ENCODE data around the gene RAB20. TPM values are rescaled to one million over a fixed set of nuclear protein-coding genes. Genes with fewer than 3 reads are reported as not detected.
A peak's percentile ranks its signal among the peaks of the same experiment; 100 is the strongest.

The RAB20 gene
- total RNA-seq, 1 donor from 2014 or later = 8.2 TPM

- peaks cover 2% of the 10 kb centered on the region for H3K36me3 ChIP-seq (ENCODE audit: control insufficient read depth, insufficient read depth, low read length)
- no peaks in the 10 kb centered on the region for H3K27me3 ChIP-seq (ENCODE audit: control insufficient read depth, insufficient read depth, low read length)
- no peak overlapping the region for H3K4me3 ChIP-seq (ENCODE audit: low read depth, low read length)
- DNase-seq (ENCODE audit: low read depth) (no peak), FAIRE-seq (peak; percentile 87)
- TF ChIP-seq, protein P1, sequence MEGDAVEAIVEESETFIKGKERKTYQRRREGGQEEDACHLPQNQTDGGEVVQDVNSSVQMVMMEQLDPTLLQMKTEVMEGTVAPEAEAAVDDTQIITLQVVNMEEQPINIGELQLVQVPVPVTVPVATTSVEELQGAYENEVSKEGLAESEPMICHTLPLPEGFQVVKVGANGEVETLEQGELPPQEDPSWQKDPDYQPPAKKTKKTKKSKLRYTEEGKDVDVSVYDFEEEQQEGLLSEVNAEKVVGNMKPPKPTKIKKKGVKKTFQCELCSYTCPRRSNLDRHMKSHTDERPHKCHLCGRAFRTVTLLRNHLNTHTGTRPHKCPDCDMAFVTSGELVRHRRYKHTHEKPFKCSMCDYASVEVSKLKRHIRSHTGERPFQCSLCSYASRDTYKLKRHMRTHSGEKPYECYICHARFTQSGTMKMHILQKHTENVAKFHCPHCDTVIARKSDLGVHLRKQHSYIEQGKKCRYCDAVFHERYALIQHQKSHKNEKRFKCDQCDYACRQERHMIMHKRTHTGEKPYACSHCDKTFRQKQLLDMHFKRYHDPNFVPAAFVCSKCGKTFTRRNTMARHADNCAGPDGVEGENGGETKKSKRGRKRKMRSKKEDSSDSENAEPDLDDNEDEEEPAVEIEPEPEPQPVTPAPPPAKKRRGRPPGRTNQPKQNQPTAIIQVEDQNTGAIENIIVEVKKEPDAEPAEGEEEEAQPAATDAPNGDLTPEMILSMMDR (IDR thresholded peaks at IDR 0.05; ENCODE audit: insufficient read depth, low read length, severe bottlenecking) = no peak
Measured at GRCh38 chr13:110509478-110509926, 52.0 kb downstream of the RAB20 start.

DNA sequence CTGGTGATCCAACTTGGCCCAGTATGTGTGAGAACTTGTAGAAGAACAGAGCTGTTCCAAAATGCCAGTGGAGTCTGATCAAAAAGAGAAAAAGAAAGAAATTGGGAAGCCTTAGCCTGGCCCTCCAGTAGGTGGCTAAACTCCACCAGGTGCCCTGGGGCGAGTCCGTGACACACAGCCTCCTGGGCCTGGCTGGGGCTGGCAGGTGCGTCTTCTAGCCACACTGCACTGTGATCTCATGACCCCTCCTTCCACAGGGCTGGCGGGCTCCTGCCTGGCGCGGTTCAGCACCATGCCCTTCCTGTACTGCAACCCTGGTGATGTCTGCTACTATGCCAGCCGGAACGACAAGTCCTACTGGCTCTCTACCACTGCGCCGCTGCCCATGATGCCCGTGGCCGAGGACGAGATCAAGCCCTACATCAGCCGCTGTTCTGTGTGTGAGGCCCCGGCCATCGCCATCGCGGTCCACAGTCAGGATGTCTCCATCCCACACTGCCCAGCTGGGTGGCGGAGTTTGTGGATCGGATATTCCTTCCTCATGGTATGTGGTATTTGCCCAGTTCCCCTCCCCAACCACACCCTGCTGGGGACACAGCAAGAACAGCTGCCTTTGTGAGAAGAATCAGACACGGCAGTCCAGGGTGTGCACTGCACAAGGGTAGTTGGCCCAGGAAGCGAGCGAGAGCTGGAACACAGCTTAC is 53.7 kb downstream of the RAB20 start:
- Histone ChIP-seq H3K27me3 (ENCODE audit: control insufficient read depth, insufficient read depth, low read length) (no peaks in the 10 kb centered on the region), H3K4me3 (ENCODE audit: low read depth, low read length) (no peak overlapping the region), H3K36me3 (ENCODE audit: control insufficient read depth, insufficient read depth, low read length) (peaks cover 2% of the 10 kb centered on the region)
- DNase-seq (ENCODE audit: low read depth) = peak; percentile 6
- TF ChIP-seq, protein P1 (IDR thresholded peaks at IDR 0.05; ENCODE audit: insufficient read depth, low read length, severe bottlenecking) = peak; percentile 56
- peak; percentile 73 for FAIRE-seq

DNA sequence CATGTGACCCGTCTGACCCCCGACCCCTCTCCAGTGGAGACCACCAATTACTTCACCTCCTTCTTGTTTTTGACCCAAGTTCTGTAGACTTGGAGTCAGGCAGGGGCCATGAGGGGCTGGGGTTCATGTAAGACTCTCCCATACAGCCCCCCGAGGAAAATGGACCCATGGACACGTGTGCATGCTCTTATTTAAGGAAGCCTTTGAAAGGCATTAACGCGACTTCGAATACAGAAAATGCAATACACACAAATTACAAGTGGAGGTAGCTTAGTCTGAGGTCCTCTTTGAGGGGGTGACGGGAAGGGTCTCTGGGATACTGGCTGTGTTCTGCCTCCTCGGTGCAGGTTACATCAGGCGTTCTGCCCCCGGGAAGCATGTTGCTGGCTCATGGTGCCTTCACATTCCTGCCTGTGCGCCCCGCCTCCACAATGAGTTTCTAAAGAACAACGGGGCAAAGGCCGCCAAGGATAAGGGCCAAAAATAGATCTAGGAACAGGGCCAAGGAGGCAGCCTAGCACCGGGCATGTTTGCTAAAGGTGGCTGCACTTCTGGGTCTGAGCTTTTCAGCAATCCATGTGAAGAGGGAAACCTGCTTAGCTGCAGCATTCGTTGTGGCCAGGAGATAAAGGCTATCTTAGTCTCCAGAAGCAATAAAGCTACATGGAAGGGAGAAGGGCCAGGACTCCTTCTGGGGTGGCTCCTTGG is 54.5 kb downstream of the RAB20 start:
- no peak overlapping the region for H3K4me3 ChIP-seq (ENCODE audit: low read depth, low read length)
- FAIRE-seq (peak; percentile 81), DNase-seq (ENCODE audit: low read depth) (peak; percentile 71)
- TF ChIP-seq, protein P1 (IDR thresholded peaks at IDR 0.05; ENCODE audit: insufficient read depth, low read length, severe bottlenecking) = no peak
- H3K36me3 ChIP-seq (ENCODE audit: control insufficient read depth, insufficient read depth, low read length) = peaks cover 2% of the 10 kb centered on the region
- no peaks in the 10 kb centered on the region for H3K27me3 ChIP-seq (ENCODE audit: control insufficient read depth, insufficient read depth, low read length)

DNA sequence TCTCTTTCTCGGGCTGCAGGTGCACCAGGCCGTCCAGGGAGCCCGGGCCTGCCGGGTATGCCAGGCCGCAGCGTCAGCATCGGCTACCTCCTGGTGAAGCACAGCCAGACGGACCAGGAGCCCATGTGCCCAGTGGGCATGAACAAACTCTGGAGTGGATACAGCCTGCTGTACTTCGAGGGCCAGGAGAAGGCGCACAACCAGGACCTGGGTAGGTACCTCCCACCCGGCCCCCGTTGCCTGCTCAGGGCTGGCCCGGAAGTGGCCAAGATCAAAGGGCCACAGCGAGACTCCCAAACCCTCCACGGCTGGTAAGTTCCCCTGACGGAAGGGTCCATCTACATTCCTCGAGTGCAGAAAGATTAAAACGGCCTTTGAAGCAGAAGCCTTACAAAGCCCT is 55.1 kb downstream of the RAB20 start:
- FAIRE-seq (no peak), DNase-seq (ENCODE audit: low read depth) (no peak)
- Histone ChIP-seq H3K27me3 (ENCODE audit: control insufficient read depth, insufficient read depth, low read length) (no peaks in the 10 kb centered on the region), H3K36me3 (ENCODE audit: control insufficient read depth, insufficient read depth, low read length) (peaks cover 2% of the 10 kb centered on the region), H3K4me3 (ENCODE audit: low read depth, low read length) (no peak overlapping the region)
- TF ChIP-seq, protein P1 (IDR thresholded peaks at IDR 0.05; ENCODE audit: insufficient read depth, low read length, severe bottlenecking) = no peak

GRCh38 chr13:110505594-110505993 is 55.9 kb downstream of the RAB20 start:
- DNase-seq (ENCODE audit: low read depth) = no peak
- H3K27me3 ChIP-seq (ENCODE audit: control insufficient read depth, insufficient read depth, low read length) = no peaks in the 10 kb centered on the region
- peaks cover 2% of the 10 kb centered on the region for H3K36me3 ChIP-seq (ENCODE audit: control insufficient read depth, insufficient read depth, low read length)
- no peak overlapping the region for H3K4me3 ChIP-seq (ENCODE audit: low read depth, low read length)
- FAIRE-seq = no peak
- TF ChIP-seq, protein P1 (IDR thresholded peaks at IDR 0.05; ENCODE audit: insufficient read depth, low read length, severe bottlenecking) = no peak
